PC-9 (cell line): ENCODE measurements around the gene AGAP1. TPM values are rescaled to one million over a fixed set of nuclear protein-coding genes. Genes with fewer than 3 reads are reported as not detected.

Experiments
- BruUV-seq: library from RNA; stranded (reverse); fragments of 400-500 nt; replicated peaks from 2 replicates; lab custom pipeline; 2021; lab: Mats Ljungman, UMichigan
- CTCF ChIA-PET: fragments of 300-600 bp; sonication (Branson Sonifier 250); formaldehyde crosslinking; loops from one replicate; lab custom pipeline; 2022; ENCODE audit warnings: antibody characterized with exemption; lab: Charles Lee
- POLR2A ChIA-PET: fragments of 300-600 bp; sonication (Branson Sonifier 250); formaldehyde crosslinking; loops from one replicate; lab custom pipeline; 2022; ENCODE audit warnings: antibody characterized with exemption; ENCODE audit not compliant: unreplicated experiment; lab: Charles Lee
- DNase-seq, 2 experiments: peaks; one replicate each; pipeline versions ENCODE4 v3.0.0 to v3.0.0-alpha.2; 2015 to 2022; ENCODE audit warnings: mixed read lengths in 1 of 2
- H2AFZ ChIP-seq: fragments of 200-600 bp; sonication (generic); 2 replicates; pipeline ENCODE4 v1.8.1; 2017; ENCODE audit warnings: antibody characterized with exemption
- H3F3A ChIP-seq: fragments of 200-600 bp; sonication (generic); 2 replicates; pipeline ENCODE4 v1.8.1; 2017; ENCODE audit warnings: antibody characterized with exemption, mild to moderate bottlenecking, low read depth; ENCODE audit not compliant: insufficient read depth
- H3K27ac ChIP-seq: fragments of 200-600 bp; sonication (generic); 2 replicates; pipeline ENCODE4 v1.6.1; 2016; ENCODE audit warnings: mixed run types
- H3K27me3 ChIP-seq: fragments of 200-600 bp; sonication (generic); 2 replicates; pipeline ENCODE4 v1.6.1; 2016; ENCODE audit warnings: low read depth, mixed run types; ENCODE audit not compliant: insufficient read depth
- H3K36me3 ChIP-seq: fragments of 200-600 bp; sonication (generic); 2 replicates; pipeline ENCODE4 v1.6.1; 2016; ENCODE audit warnings: low read depth, mixed run types
- H3K4me1 ChIP-seq: fragments of 200-600 bp; sonication (generic); replicated peaks from 2 replicates; pipeline ENCODE4 v1.6.1; 2016; ENCODE audit warnings: mixed run types; ENCODE audit not compliant: insufficient read depth
- H3K4me2 ChIP-seq: fragments of 200-600 bp; sonication (generic); 2 replicates; pipeline ENCODE4 v1.6.1; 2017; ENCODE audit warnings: mixed run types
- H3K4me3 ChIP-seq: fragments of 200-600 bp; sonication (generic); 2 replicates; pipeline ENCODE4 v1.6.1; 2016; ENCODE audit warnings: mixed run types
- H3K79me2 ChIP-seq: fragments of 200-600 bp; sonication (generic); 2 replicates; pipeline ENCODE4 v1.6.1; 2017; ENCODE audit warnings: low read depth, mixed run types
- H3K9me2 ChIP-seq: fragments of 200-600 bp; sonication (generic); 2 replicates; pipeline ENCODE4 v1.8.1; 2017; ENCODE audit warnings: mild to moderate bottlenecking; ENCODE audit not compliant: insufficient read depth
- H3K9me3 ChIP-seq: fragments of 200-600 bp; sonication (generic); 2 replicates; pipeline ENCODE4 v1.8.1; 2016; ENCODE audit warnings: low read depth; ENCODE audit not compliant: insufficient read depth
- H4K20me1 ChIP-seq: fragments of 200-600 bp; sonication (generic); 2 replicates; pipeline ENCODE4 v1.8.1; 2017; ENCODE audit not compliant: insufficient read depth
- EZH2 ChIP-seq: fragments of 200-600 bp; sonication (generic); IDR thresholded peaks from 2 replicates; pipeline ENCODE4 v1.8.0; 2017; ENCODE audit warnings: antibody characterized with exemption, low read depth
- intact Hi-C: fragments of 100-400 bp; cut with micrococcal nuclease; formaldehyde crosslinking; loops from one replicate; pipeline ENCODE4 v1.10.0; 2022; ENCODE audit not compliant: unreplicated experiment
- total RNA-seq: library from RNA; stranded (reverse); gene quantifications from 2 replicates; pipeline ENCODE4 v1.2.3, GENCODE V29; 2021
- TF ChIP-seq, protein P1 (sequence below): fragments of 200-600 bp; sonication (generic); conservative IDR thresholded peaks from 2 replicates; pipeline ENCODE4 v1.6.1; 2017; ENCODE audit warnings: mixed run types, antibody characterized with exemption, mild to moderate bottlenecking, moderate library complexity

The AGAP1 gene
- total RNA-seq, 1 experiment from 2014 or later: 91.4 TPM

DNA sequence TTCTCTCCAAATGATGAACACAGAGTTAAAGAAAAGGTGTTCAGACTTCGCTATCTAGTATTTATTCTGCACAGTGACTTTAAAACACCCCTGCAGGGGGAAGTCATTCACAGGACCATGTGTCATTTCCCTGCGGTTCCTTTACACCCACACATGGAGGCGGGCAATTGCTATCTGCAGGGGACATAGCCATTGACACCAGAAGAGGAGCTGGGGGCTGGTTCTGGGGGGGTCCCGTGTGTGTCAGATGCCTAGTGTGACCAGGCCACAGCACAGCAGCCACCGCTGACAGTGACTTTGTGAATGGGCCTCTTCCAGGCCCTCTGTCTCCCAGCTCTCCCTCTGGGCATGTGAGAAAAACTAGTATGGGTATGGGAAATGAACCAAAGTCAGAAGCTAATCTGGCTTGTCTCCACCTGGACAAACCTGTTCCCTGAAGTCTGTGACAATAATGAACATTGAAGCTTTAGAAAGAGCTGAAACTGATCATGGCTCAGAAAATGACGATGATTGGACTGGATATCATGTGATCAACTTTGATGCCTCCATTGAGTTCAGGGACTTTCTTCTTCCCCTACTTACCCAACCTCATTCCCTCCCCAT is 681.8 kb downstream of the AGAP1 start:
- ChIA-PET CTCF (interaction anchor here (0.7 to 1.4 kb wide), 3 partner anchors 142 to 396 kb away, joined by 3 to 5 read pairs (median 3); no protein-coding TSS in a partner anchor), POLR2A (interaction anchor here (0.5 to 0.8 kb wide), 4 partner anchors 31 to 414 kb away, joined by 3 to 14 read pairs (median 5); no protein-coding TSS in a partner anchor)
- H3F3A ChIP-seq: peaks cover 32% of the 10 kb centered on the region
- intact Hi-C loops: no loop called here
- H4K20me1 ChIP-seq: no peaks in the 10 kb centered on the region
- H3K4me3 ChIP-seq: no peak overlapping the region
- H3K36me3 ChIP-seq: no peaks in the 10 kb centered on the region
- no peaks in the 10 kb centered on the region for H3K9me3 ChIP-seq
- H3K4me2 ChIP-seq: no peak overlapping the region
- no peaks in the 10 kb centered on the region for H3K79me2 ChIP-seq
- BruUV-seq: no TSS peak
- DNase-seq: no peak
- peaks cover 12% of the 10 kb centered on the region for H3K4me1 ChIP-seq
- H2AFZ ChIP-seq: no peak overlapping the region
- no peak for TF ChIP-seq EZH2
- TF ChIP-seq, protein P1, sequence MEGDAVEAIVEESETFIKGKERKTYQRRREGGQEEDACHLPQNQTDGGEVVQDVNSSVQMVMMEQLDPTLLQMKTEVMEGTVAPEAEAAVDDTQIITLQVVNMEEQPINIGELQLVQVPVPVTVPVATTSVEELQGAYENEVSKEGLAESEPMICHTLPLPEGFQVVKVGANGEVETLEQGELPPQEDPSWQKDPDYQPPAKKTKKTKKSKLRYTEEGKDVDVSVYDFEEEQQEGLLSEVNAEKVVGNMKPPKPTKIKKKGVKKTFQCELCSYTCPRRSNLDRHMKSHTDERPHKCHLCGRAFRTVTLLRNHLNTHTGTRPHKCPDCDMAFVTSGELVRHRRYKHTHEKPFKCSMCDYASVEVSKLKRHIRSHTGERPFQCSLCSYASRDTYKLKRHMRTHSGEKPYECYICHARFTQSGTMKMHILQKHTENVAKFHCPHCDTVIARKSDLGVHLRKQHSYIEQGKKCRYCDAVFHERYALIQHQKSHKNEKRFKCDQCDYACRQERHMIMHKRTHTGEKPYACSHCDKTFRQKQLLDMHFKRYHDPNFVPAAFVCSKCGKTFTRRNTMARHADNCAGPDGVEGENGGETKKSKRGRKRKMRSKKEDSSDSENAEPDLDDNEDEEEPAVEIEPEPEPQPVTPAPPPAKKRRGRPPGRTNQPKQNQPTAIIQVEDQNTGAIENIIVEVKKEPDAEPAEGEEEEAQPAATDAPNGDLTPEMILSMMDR: no peak
- H3K27ac ChIP-seq: no peak overlapping the region
- H3K27me3 ChIP-seq: no peaks in the 10 kb centered on the region
- no peaks in the 10 kb centered on the region for H3K9me2 ChIP-seq

DNA sequence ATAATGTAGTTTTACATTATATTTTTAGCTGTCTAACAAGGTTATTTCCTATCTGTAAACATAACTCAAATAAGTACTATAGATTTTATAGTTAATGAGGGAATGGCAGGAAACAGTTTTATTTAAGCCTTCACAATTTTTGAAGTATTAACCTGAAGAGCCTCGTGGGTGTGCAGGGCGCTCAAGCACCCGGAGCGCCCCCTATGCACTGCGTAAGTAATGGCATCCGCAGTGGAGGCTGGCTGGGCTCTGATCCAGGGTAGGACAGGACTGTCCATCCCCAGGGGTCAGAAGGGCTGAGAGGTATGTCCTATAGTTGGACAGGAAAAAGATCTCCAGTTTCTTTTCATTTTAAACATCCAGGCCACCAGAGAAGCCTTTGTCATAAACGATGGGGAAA is 682.6 kb downstream of the AGAP1 start:
- H4K20me1 ChIP-seq: no peaks in the 10 kb centered on the region
- POLR2A ChIA-PET: interaction anchor here (0.5 to 0.6 kb wide), 2 partner anchors 108 to 414 kb away, joined by 3 to 6 read pairs; no protein-coding TSS in a partner anchor
- no peak overlapping the region for H2AFZ ChIP-seq
- H3K9me2 ChIP-seq: no peaks in the 10 kb centered on the region
- no peaks in the 10 kb centered on the region for H3K36me3 ChIP-seq
- H3K79me2 ChIP-seq: no peaks in the 10 kb centered on the region
- H3K4me2 ChIP-seq: no peak overlapping the region
- DNase-seq: no peak
- H3K4me3 ChIP-seq: no peak overlapping the region
- peaks cover 32% of the 10 kb centered on the region for H3F3A ChIP-seq
- BruUV-seq: no TSS peak
- CTCF ChIA-PET: interaction anchor here (0.7 to 0.9 kb wide), 2 partner anchors 142 to 231 kb away, joined by 3 read pairs; no protein-coding TSS in a partner anchor
- no peak for TF ChIP-seq EZH2
- TF ChIP-seq, protein P1: peak; percentile 60
- intact Hi-C loops: no loop called here
- H3K4me1 ChIP-seq: peaks cover 13% of the 10 kb centered on the region
- no peaks in the 10 kb centered on the region for H3K9me3 ChIP-seq
- no peaks in the 10 kb centered on the region for H3K27me3 ChIP-seq
- H3K27ac ChIP-seq: no peak overlapping the region

DNA sequence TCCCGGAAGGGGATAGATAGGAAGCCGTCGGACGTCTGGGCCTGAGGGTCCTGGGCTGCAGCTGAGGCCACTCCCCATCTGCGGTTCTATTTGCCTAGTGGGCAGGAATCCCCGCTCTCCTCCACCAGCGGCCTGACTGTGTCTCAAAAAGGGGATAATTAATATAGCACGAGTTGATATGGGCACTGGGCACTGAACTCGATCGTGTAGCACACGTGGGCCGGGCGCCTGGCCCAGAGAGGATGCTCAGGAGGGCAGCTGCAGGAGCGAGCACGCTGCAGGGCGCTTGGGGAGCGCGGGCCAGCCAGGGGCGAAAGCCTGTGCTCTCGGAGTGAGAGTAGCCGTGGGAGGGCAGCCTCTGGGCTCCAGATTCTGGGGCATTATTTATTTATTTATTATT is 683.1 kb downstream of the AGAP1 start:
- Histone ChIP-seq H4K20me1 (no peaks in the 10 kb centered on the region), H3K27ac (no peak overlapping the region), H3K27me3 (no peaks in the 10 kb centered on the region), H2AFZ (no peak overlapping the region), H3F3A (peaks cover 32% of the 10 kb centered on the region), H3K9me3 (no peaks in the 10 kb centered on the region), H3K36me3 (no peaks in the 10 kb centered on the region), H3K4me3 (no peak overlapping the region), H3K4me1 (peaks cover 13% of the 10 kb centered on the region), H3K9me2 (no peaks in the 10 kb centered on the region), H3K4me2 (no peak overlapping the region), H3K79me2 (no peaks in the 10 kb centered on the region)
- CTCF ChIA-PET: interaction anchor here (0.5 kb wide), 1 partner anchor 911 kb away, joined by 3 read pairs; no protein-coding TSS in a partner anchor
- POLR2A ChIA-PET: no interaction called here
- TF ChIP-seq, protein P1: no peak
- no peak for TF ChIP-seq EZH2
- intact Hi-C loops: no loop called here
- no peak for DNase-seq
- BruUV-seq: no TSS peak
